ENCODE data around the gene ZEB1.

The ZEB1 gene

DNA sequence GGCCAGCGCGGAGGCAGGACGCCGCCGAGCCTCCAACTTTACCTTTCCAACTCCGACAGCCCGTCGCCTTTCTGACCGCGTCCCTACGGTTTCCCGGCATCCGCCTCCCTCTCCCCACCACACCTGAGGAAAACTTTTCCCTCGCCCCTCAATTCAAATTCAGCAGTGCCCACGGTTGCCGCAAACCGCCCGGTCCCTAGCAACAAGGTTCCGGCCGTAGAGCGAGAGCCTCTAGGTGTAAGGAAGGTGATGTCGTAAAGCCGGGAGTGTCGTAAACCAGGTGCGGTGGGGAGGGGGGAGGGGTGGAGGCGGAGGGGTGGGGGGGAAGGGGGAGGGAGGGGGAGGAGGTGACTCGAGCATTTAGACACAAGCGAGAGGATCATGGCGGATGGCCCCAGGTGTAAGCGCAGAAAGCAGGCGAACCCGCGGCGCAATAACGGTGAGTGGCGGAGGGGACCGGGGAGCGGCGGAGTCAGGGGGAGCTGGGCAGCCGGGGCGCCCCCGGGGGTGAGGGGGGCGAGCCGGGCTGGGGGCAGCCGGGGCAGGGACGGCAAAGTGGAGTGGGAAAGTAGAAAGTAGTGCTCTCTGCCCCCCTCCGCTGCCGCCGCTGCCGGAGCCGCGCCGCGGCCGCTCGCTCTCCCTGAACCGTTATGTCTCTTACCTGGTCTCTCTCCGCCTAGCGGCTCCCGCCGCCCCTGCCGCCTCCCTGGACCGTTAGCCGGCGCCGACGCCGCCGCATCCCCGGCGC lies at the start of gene ZEB1:
TSS of gene ZEB1 (plus strand) at position 363 of the 748 bp plus-strand sequence. CDS start at position 382, 19 bp downstream.
- CTCF ChIA-PET: interaction anchor here (1.2 to 1.6 kb wide), 3 partner anchors 10 to 24 kb away, joined by 3 to 4 read pairs (median 3); no protein-coding TSS in a partner anchor
- peak; percentile 88 for DNase-seq (ENCODE audit: extremely low spot score)
- POLR2A ChIA-PET: interaction anchor here (2.1 kb wide), 1 partner anchor 65 kb away, joined by 7 read pairs; no protein-coding TSS in a partner anchor
- TF ChIP-seq, protein P1, sequence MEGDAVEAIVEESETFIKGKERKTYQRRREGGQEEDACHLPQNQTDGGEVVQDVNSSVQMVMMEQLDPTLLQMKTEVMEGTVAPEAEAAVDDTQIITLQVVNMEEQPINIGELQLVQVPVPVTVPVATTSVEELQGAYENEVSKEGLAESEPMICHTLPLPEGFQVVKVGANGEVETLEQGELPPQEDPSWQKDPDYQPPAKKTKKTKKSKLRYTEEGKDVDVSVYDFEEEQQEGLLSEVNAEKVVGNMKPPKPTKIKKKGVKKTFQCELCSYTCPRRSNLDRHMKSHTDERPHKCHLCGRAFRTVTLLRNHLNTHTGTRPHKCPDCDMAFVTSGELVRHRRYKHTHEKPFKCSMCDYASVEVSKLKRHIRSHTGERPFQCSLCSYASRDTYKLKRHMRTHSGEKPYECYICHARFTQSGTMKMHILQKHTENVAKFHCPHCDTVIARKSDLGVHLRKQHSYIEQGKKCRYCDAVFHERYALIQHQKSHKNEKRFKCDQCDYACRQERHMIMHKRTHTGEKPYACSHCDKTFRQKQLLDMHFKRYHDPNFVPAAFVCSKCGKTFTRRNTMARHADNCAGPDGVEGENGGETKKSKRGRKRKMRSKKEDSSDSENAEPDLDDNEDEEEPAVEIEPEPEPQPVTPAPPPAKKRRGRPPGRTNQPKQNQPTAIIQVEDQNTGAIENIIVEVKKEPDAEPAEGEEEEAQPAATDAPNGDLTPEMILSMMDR (IDR thresholded peaks at IDR 0.05; ENCODE audit: control extremely low read depth, extremely low read depth, low read depth, missing control alignments): peak; percentile 30

DNA sequence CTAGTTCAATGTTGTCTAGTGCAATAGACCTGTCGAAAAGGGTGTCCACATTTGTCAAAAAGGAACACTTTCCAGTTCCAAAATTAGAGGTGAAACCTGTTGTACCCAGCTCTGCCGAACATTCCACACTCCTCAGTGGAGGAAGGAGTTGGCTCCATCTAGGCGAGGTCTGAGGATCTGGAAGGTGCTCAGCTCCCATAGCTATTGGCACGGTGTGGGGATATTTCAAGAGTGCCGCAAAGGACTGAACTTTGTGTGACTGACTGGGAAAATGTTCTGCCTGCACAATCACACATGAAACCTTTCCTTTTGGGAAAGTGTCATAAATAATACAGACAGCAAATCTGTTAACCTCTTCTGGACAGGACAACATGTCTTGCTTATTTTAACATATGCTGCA lies 48.1 kb upstream of the ZEB1 start:
- POLR2A ChIA-PET: no interaction called here
- CTCF ChIA-PET: no interaction called here
- DNase-seq (ENCODE audit: extremely low spot score): no peak
- TF ChIP-seq, protein P1 (IDR thresholded peaks at IDR 0.05; ENCODE audit: control extremely low read depth, extremely low read depth, low read depth, missing control alignments): no peak

DNA sequence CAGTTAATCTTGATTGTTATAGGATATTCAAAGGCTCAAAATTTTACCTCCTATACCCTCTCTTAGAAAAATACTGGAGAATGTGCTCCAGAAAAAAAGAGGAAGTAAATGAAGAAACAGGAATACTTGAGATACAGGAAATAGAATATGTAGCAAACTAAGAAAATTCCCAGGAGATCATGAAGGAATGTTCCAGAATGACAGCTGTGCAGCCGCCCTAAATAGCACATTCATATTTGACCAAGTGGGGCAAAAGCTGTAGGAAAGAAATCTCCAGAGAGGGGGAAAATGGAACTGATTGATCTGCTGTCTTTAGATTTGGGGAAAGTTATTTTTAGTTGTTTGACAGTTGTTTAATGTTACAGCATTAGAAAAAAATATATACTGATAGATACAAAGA lies 46.2 kb upstream of the ZEB1 start:
- DNase-seq (ENCODE audit: extremely low spot score): no peak
- ChIA-PET POLR2A (no interaction called here), CTCF (no interaction called here)
- TF ChIP-seq, protein P1 (IDR thresholded peaks at IDR 0.05; ENCODE audit: control extremely low read depth, extremely low read depth, low read depth, missing control alignments): no peak

DNA sequence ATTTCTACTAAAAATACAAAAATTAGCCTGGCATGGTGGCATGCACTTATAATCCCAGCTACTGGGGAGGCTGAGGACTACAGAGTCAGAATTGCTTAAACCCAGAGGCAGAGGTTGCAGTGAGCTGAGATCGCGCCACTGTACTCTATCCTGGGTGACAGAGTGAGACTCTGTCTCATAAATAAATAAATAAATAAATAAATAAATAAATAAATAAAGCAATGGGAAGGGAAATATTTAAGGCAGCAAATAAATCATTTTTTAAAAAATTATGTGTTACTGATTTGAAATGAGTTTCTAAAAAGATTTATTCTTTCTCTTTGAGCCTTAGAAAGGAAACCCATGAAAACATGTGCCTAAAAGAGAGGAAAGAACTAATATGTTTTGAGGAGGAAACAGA lies 45.2 kb upstream of the ZEB1 start:
- DNase-seq (ENCODE audit: extremely low spot score): no peak
- POLR2A ChIA-PET: no interaction called here
- TF ChIP-seq, protein P1 (IDR thresholded peaks at IDR 0.05; ENCODE audit: control extremely low read depth, extremely low read depth, low read depth, missing control alignments): no peak
- CTCF ChIA-PET: no interaction called here

DNA sequence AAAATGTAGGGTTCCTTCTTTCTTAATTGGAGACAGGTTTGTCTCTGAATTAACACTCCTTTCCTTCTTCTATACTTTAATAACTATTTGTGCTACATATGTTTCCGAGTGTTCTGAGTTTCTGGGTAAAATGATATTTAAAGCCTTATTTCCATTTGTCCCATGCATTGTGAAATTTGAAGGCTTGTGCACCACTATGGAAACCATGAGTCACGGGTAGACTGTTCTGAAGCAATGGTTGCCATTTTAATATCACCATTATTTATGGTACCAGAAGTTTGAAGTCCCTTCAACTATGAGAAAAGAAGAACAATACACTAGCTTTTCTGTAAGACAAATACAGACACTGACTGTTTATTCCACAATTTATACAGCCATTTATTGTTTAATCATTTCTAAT lies 44.7 kb upstream of the ZEB1 start:
- CTCF ChIA-PET: no interaction called here
- POLR2A ChIA-PET: no interaction called here
- TF ChIP-seq, protein P1 (IDR thresholded peaks at IDR 0.05; ENCODE audit: control extremely low read depth, extremely low read depth, low read depth, missing control alignments): no peak
- no peak for DNase-seq (ENCODE audit: extremely low spot score)

DNA sequence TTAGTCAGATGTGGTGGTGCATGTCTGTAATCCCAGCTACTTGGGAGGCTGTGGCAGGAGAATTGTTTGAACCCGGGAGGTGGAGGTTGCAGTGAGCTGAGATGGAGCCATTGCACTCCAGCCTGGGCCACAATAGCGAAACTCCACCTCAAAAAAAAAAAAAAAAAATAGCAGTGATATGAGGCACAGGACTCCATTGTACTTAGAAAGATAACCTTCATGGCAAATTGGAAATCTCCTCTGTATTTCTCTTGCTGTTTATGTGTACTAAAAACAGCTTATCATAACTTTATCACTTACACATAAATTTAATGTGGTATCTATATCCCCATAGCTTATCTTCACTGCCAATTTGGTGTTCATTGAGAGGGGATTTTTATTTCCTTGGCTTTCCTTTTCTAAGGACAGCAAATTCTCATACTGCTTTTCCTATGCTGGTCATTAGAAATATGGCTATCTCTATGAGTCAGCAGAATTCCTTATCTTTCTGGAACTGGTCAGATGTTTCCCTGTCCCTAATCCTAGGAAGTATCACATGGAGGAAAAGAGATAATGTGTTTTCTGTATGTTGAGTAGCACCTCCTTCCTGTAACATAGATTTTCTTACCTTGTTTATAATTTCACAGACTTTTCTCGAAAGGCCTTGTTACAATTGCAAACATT lies 40.6 kb upstream of the ZEB1 start:
- POLR2A ChIA-PET: no interaction called here
- CTCF ChIA-PET: interaction anchor here (2.5 kb wide), 1 partner anchor 12 kb away, joined by 6 read pairs; no protein-coding TSS in a partner anchor

More for the DNA sequence above, 40.6 kb upstream of the ZEB1 start:
- TF ChIP-seq, protein P1 (IDR thresholded peaks at IDR 0.05; ENCODE audit: control extremely low read depth, extremely low read depth, low read depth, missing control alignments): no peak
- no peak for DNase-seq (ENCODE audit: extremely low spot score)
